ENCODE data around the gene ANKMY1.

Gene ANKMY1

DNA sequence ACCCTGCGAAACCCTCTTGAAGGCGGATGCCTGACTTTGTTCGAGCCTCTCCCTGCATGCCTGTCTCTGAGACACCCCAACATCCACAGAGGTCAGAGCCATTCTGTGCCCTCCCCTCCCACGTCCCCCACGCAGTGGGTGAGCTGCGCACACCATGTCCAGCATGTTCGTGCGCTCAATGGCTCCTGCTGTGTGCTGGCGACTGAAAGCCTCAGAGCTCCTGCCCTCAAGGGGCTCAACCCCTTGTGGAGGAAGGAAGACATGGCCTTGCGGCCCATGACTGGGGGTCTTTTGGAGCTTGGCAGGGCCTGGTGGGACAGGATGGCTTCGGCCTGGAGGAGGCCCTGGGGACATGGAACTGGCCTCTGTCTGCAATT is 45.7 kb downstream of the ANKMY1 start:
- DNase-seq (ENCODE audit: low read depth): no peak
- TF ChIP-seq, protein P1, sequence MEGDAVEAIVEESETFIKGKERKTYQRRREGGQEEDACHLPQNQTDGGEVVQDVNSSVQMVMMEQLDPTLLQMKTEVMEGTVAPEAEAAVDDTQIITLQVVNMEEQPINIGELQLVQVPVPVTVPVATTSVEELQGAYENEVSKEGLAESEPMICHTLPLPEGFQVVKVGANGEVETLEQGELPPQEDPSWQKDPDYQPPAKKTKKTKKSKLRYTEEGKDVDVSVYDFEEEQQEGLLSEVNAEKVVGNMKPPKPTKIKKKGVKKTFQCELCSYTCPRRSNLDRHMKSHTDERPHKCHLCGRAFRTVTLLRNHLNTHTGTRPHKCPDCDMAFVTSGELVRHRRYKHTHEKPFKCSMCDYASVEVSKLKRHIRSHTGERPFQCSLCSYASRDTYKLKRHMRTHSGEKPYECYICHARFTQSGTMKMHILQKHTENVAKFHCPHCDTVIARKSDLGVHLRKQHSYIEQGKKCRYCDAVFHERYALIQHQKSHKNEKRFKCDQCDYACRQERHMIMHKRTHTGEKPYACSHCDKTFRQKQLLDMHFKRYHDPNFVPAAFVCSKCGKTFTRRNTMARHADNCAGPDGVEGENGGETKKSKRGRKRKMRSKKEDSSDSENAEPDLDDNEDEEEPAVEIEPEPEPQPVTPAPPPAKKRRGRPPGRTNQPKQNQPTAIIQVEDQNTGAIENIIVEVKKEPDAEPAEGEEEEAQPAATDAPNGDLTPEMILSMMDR (conservative IDR thresholded peaks at IDR 0.05; ENCODE audit: control insufficient read depth, insufficient read depth, low read depth, low read length): no peak
- H3K4me3 ChIP-seq (ENCODE audit: control insufficient read depth, low read depth, low read length): no peak overlapping the region

DNA sequence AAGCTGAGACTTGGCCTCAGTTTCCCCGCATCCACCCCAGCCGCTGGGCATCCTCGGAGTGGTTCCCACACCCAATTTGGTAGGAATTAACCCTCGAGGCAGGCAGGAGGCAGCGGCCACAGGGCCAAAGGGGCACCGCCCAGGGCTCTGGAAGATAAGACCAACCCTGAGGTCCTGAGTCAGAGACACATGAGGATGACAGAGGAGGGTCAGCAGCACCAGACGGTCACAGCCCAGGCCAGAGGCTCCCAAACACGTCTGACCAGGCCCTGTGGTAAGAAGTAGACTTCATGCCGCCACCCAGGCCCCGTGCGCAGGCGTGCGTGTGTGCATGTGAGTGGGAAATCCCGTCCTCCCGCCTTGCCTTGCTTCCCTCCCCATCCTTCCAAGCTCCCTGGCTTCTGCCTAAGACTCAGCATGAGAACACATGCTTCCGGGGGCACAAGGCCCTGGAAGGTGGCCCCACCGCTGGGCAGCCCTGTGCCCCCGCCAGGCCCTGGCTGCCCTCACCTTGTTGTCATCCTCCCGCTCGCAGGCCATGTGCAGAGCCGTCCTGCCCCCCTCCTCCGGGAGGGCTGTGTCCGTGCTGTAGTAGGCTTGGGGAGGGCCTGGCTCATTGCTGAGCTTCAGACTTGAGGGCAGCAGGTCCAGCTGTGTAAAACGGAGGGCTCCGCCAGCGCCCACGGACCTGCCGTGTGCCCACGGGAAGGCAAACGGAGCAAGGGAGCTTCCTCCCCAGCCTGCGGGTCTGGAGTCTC is 46.3 kb downstream of the ANKMY1 start:
- TF ChIP-seq, protein P1 (conservative IDR thresholded peaks at IDR 0.05; ENCODE audit: control insufficient read depth, insufficient read depth, low read depth, low read length): no peak
- DNase-seq (ENCODE audit: low read depth): no peak
- H3K4me3 ChIP-seq (ENCODE audit: control insufficient read depth, low read depth, low read length): no peak overlapping the region

DNA sequence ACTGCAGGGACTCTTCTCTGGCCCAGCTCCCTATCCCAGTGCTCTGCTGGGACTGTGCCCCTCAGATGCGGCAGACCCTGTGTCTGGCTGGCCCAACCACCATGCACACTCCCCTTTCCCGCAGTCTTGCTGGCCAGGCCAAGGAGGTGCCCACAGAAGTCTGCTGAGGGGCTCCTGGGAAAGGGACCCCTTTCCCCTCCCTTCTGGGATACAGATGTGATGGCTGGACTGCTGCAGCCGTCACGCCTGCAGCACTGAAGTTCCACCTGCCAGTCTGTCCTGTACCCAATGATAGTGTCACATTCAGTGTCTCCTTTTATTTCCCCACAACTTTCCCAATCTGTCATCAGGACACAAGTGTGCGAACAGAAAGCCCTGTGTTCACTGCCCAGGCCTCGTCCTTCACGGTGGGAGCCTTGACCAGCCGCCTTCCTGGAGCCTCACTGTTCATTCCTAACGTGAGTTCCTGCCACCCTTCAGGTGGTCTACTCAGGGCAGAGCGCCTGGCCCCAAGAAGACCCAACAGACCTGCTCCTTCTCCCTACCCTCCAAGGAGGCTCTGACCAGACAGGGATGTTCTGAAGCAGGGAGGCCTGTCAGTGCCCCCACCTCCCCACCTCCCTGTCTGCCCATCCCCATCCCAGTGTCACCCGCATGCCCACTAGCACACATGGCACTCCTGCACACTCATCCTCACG is 47.1 kb downstream of the ANKMY1 start:
- TF ChIP-seq, protein P1 (conservative IDR thresholded peaks at IDR 0.05; ENCODE audit: control insufficient read depth, insufficient read depth, low read depth, low read length): no peak
- no peak for DNase-seq (ENCODE audit: low read depth)
- H3K4me3 ChIP-seq (ENCODE audit: control insufficient read depth, low read depth, low read length): no peak overlapping the region

DNA sequence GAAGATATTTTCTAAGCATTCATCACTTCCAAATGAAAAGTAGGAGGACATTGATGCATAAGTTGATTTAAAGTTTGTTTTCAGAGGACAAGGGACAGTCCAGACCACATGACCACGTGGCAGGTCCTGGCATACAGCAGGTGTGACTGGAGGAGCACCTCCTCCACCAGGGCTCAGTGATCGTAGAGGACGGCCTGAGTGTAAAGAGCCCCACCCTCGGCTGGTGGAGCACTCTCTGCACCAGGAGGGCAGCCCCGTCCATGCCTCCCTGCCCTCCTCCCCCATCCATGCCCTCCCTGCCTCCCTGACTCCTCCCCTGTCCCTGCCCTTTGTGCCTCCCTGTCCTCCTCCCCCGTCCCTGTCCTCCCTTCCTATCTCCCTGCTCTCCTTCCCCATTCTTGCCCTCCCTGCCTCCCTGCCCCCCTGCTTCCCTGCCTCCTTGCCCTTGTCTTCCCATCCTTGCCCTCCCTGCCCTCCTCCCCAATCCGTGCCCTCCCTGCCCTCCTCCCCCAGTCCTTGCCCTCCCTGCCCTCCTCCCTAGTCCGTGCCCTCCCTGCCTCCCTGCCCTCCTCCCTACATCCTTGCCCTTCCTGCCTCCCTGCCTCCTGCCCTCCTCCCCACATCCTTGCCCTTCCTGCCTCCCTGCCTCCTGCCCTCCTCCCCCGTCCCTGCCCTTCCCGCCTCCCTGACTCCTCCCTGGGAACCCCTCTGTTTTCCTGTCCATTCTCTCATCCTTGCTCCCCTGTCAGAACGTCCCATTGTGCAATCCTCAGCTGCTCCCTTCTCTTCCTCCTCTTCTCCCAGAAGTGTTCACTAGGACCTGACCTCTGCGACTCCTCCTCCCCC is 47.9 kb downstream of the ANKMY1 start:
- DNase-seq (ENCODE audit: low read depth): no peak
- TF ChIP-seq, protein P1 (conservative IDR thresholded peaks at IDR 0.05; ENCODE audit: control insufficient read depth, insufficient read depth, low read depth, low read length): no peak
- H3K4me3 ChIP-seq (ENCODE audit: control insufficient read depth, low read depth, low read length): no peak overlapping the region

DNA sequence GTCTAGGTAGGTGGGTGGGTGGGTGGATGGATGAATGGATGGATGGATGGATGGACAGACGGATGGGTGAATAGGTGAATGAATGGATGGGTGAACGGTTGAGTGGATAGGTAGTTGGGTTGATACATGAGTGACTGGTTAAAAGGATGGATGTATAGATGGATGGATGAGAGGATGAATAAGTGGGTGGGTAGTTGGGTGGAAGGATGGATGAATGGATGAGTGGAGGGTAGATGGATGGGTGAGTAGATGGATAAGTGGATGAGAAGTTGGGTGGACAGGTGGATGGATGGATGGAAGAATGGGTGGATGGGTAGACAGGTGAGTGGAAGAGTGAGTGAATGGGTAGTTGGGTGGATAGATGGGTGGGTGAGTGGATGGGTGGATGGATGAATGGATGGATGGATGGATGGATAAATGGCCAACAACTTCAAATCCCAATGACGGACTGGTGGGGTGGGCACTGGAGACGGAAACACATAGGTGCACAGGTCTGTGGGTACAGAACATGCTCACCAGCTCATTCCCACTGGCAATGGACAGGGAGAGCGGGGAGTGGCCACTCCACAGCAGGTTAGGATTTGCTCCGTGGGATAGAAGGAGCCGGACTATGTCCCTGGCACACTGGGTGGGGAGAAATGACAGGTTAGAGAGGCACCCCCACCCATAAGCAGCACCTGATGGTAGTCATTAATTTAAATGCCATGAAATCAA is 48.8 kb downstream of the ANKMY1 start:
- TF ChIP-seq, protein P1 (conservative IDR thresholded peaks at IDR 0.05; ENCODE audit: control insufficient read depth, insufficient read depth, low read depth, low read length): no peak
- no peak overlapping the region for H3K4me3 ChIP-seq (ENCODE audit: control insufficient read depth, low read depth, low read length)
- no peak for DNase-seq (ENCODE audit: low read depth)

DNA sequence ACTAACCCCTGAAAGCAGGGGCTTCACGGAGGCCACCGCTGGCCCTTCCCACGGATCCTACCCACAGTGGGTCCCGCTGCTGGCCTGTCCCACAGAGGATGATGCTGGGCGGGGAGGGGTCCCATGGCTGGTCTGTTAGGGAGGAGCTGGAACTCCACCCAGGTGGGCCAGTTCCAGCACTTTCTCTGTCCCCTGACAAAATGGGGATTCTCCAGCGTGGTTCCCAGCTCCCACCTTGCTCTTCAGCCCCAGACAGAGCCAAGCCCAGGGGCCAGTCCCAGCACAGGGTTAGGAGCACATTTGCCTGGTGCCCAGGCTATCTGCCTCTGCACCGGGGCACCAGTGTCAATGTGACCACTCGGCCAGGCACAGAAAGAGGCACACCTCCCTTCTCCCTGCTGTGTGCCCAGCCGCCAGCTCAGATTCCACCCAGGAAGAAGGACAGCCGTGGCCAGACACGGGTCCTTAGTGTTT is 50.0 kb downstream of the ANKMY1 start:
- H3K4me3 ChIP-seq (ENCODE audit: control insufficient read depth, low read depth, low read length): no peak overlapping the region
- DNase-seq (ENCODE audit: low read depth): no peak
- TF ChIP-seq, protein P1 (conservative IDR thresholded peaks at IDR 0.05; ENCODE audit: control insufficient read depth, insufficient read depth, low read depth, low read length): no peak

Data from fibroblast of mammary gland (primary cell).